Measurements from ENCODE around the gene CBLN3.
"Not testable (repeated sequence)": the region's sequence is repeated elsewhere in the genome, so short reads cannot be mapped to it uniquely, and the experiment has no call there.

Gene CBLN3

DNA sequence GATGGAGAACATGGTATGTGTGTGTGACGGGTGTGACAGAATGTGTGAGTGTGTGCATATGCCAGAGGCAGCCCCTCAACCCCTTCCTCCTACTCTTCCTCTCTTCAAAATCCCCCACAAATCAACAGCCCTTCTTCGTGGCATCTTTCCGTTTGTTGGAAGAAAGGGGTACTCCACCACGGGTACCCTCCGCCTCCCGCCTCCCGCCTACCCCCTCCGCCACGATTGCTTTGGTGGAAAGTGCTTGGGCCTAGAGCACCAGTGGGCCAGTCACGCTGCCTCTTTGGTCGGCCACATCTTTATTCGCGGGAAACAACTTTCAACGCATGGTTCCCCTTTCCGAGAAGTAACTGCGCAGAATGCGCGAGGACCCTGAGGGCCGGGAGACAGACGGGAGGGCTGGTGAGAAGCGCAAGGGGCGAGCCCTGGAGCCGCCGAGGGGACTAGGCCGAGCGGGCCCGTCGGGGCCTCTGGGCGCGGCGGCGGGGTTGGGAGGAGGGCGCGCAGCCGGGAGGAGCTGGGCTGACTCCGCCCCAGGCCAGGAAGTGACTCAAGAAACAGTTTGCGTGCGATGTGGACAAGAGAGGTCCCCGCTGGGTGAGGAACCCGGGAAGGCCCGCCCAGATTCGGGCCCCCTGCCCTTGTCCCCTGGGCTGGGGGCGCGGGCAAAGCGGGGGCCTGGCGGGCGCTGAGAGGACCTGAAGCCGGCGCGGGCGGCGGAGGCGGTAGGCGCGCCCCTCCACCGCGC is at the start of gene CBLN3, which contains the start of gene KHNYN:
Gene CBLN3 (minus strand): TSS at position 274 of the 748 bp plus-strand sequence. CDS start 614 bp downstream, outside the sequence.
Gene KHNYN (plus strand): TSS at position 560 of the 748 bp plus-strand sequence. CDS start 777 bp downstream, outside the sequence.
- DNase-seq (ENCODE audit: low read depth, low spot score) = peak; percentile 91
- H3K4me3 ChIP-seq (ENCODE audit: low read depth, low read length) = peak within 1 kb of the TSS; percentile 66
- in situ Hi-C loops (cut with HindIII; ENCODE audit: low sequenced_read_pairs) = loop anchor here (10.0 kb wide), 1 partner anchor 95 kb away; the partner anchor contains the start of genes ADCY4 and RIPK3
- no peak for TF ChIP-seq CTCF (IDR thresholded peaks at IDR 0.05; ENCODE audit: low read depth, low read length)

DNA sequence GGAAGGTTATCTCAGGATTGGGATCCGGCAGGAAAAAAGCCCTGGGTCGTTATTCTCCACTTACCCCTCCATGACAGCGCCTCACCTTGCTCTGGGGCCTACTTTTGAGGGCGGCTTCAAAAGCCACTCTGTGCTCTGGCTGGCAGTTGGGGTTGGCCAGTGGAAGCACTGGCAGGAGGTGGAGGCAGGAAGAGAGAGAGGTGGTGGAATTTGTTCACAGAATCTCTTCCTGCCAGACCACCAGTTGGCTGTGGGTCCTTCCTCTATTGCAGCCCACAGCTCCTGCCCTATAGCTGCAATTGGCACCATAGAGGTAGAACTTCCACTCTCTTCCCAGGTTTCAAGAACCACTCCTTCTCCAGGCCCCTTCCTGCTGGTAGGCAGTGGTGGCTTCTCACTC is 45.8 kb upstream of the CBLN3 start:
- H3K4me3 ChIP-seq (ENCODE audit: low read depth, low read length) = no peak overlapping the region
- TF ChIP-seq CTCF (IDR thresholded peaks at IDR 0.05; ENCODE audit: low read depth, low read length) = no peak
- DNase-seq (ENCODE audit: low read depth, low spot score) = no peak
- in situ Hi-C loops (cut with HindIII; ENCODE audit: low sequenced_read_pairs) = no loop called here

DNA sequence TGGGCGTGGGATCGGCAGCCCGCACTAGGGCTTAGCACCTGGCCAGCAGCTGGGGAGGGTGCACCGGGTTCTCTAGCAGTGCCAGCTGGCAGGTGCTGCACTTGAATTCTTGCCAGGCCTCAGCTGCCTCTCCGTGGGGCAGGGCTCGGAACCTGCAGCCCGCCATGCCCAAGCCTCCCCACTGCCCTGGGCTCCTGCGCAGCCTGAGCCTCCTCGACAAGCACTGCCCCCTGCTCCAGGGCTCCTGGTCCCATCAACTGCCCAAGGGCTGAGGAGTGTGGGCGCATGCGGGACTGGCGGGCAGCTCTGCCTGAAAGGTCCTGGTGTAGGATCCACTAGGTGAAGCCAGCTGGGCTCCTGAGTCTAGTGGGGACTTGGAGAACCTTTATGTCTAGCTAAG is 43.7 kb upstream of the CBLN3 start:
- H3K4me3 ChIP-seq (ENCODE audit: low read depth, low read length) = no peak overlapping the region
- in situ Hi-C loops (cut with HindIII; ENCODE audit: low sequenced_read_pairs) = no loop called here
- no peak for DNase-seq (ENCODE audit: low read depth, low spot score)
- TF ChIP-seq CTCF (IDR thresholded peaks at IDR 0.05; ENCODE audit: low read depth, low read length) = no peak

- DNase-seq (ENCODE audit: low read depth, low spot score); in situ Hi-C loops (cut with HindIII; ENCODE audit: low sequenced_read_pairs); H3K4me3 ChIP-seq (ENCODE audit: low read depth, low read length): not testable (repeated sequence)
Observed at GRCh38 chr14:24470450-24470849, 41.0 kb upstream of the CBLN3 start.

DNA sequence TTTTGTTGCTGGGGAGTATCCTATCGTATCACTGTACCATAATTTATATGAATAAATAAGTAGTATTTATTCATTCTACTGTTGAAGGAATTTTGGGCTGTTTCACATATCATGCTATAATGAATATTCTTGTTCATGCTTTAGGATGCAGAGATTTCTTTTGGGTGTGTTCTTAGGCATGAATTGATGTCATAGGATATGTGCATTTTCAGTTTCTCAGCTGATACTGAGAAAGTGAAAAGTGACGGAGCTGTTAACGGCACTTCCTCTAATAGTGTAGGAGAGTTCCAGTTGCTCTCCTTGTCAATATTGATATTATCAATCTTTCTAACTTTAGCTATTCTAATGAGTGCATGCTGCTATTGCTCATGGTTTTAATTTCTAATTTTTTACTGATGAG is 36.3 kb upstream of the CBLN3 start:
- no peak for TF ChIP-seq CTCF (IDR thresholded peaks at IDR 0.05; ENCODE audit: low read depth, low read length)
- in situ Hi-C loops (cut with HindIII; ENCODE audit: low sequenced_read_pairs) = no loop called here
- DNase-seq (ENCODE audit: low read depth, low spot score) = no peak
- H3K4me3 ChIP-seq (ENCODE audit: low read depth, low read length) = no peak overlapping the region

DNA sequence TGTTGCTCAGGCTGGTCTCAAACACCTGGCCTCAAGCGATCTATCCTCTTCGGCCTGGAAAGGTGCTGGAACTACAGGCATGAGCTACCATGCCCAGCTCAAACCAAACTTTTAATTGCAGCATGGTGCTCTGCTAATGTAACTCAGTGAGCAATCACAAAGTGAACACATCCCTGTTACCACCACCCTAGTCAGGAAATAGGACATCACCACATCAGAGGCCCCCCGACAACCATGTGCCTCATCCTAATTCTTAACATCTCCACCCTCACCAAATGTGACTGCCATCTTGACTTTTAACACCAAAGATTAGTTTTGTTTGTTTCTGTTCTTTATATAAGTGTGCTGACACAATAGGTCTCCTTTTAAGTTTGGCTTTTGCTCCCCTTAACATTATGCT is 35.9 kb upstream of the CBLN3 start:
- H3K4me3 ChIP-seq (ENCODE audit: low read depth, low read length) = no peak overlapping the region
- in situ Hi-C loops (cut with HindIII; ENCODE audit: low sequenced_read_pairs) = no loop called here
- no peak for TF ChIP-seq CTCF (IDR thresholded peaks at IDR 0.05; ENCODE audit: low read depth, low read length)
- DNase-seq (ENCODE audit: low read depth, low spot score) = no peak

All from astrocyte of the spinal cord (primary cell).